LNCaP clone FGC (cell line): ENCODE data around the gene USF3.

Experiments used
- DNase-seq: peaks from one replicate; pipeline ENCODE4 v3.0.0-alpha.2; 2011; ENCODE audit warnings: low read depth
- H3K4me3 ChIP-seq: 2 replicates; pipeline ENCODE4 v1.5.1; 2011; ENCODE audit warnings: mild to moderate bottlenecking, low read depth, low read length, control low read depth
- CTCF ChIP-seq: IDR thresholded peaks from 2 replicates; pipeline ENCODE4 v1.5.1; 2012; ENCODE audit warnings: mild to moderate bottlenecking; ENCODE audit not compliant: control insufficient read depth, insufficient read depth; ENCODE audit errors: extremely low read depth

USF3 gene

GRCh38 chr3:113698213-113698742 lies 1.8 kb upstream of the USF3 start:
- TF ChIP-seq CTCF = no peak
- peak overlapping the region; percentile 71 for H3K4me3 ChIP-seq
- DNase-seq = no peak

GRCh38 chr3:113697500-113698090 lies 1.2 kb upstream of the USF3 start:
- TF ChIP-seq CTCF = no peak
- H3K4me3 ChIP-seq = peak overlapping the region; percentile 71
- DNase-seq = no peak

- peak overlapping the region; percentile 79 for H3K4me3 ChIP-seq
- peak; percentile 97 for DNase-seq
- peak; percentile 8; the same call in 1 of the 2 replicates for TF ChIP-seq CTCF
These were observed 437 bp upstream of the USF3 start for GRCh38 chr3:113696658-113697499.

- no peak for TF ChIP-seq CTCF
- no peak for DNase-seq
- peak overlapping the region; percentile 79 for H3K4me3 ChIP-seq
These were observed 1.0 kb downstream of the USF3 start for GRCh38 chr3:113695431-113695785.

- TF ChIP-seq CTCF = no peak
- DNase-seq = no peak
These were observed 6.0 kb downstream of the USF3 start for GRCh38 chr3:113690482-113690881.

GRCh38 chr3:113685956-113686721 lies 10.3 kb downstream of the USF3 start:
- no peak for TF ChIP-seq CTCF
- no peak overlapping the region for H3K4me3 ChIP-seq
- no peak for DNase-seq

More at GRCh38 chr3:113690482-113690881, 6.0 kb downstream of the USF3 start:
- no peak overlapping the region for H3K4me3 ChIP-seq
